Measurements from ENCODE around the gene CSTPP1.

DNA sequence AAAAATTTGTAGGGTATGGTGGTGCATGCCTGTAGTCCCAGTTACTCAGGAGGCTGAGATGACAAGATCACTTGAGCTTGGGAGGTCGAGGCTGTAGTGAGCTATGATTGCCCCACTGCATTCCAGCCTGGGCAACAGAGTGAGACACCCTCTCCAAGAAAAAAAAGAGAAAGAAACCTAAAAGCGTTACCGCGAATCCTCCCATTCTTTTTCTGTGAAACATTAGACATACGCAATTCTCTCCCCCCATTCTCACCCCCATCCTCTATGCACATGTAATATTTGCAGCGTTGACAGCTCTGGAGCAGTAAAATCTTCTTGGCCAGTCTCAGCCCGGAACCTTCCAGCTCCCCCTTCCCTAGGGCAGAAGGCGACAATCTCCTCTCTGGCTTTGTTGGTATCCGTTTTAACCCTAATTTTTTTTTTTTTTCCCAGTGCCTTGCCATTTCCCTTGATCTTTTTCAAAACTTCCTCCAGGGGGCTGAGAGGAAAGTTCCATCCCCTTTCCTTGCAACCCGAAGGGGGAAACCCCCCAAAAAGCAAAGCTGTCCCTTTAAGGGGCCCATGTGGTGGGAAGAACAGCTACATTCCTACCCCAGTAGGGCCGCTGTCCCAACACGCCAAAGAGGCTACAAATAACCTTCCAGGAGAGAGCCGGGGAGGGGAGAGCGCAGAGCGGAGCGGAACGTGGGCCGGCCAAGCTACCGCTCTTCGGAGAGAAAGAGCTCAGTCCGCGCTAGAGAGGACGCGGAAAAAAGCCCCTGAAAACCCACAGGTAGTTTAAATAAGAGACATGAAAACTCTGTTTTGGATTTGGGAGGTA, 20.1 kb upstream of the CSTPP1 start:
- TF ChIP-seq CSDC2 (CRISPR knock-in tag; IDR thresholded peaks at IDR 0.05) = no peak
- TF ChIP-seq ISL1 (CRISPR knock-in tag; IDR thresholded peaks at IDR 0.05) = no peak
- TF ChIP-seq, protein P1, sequence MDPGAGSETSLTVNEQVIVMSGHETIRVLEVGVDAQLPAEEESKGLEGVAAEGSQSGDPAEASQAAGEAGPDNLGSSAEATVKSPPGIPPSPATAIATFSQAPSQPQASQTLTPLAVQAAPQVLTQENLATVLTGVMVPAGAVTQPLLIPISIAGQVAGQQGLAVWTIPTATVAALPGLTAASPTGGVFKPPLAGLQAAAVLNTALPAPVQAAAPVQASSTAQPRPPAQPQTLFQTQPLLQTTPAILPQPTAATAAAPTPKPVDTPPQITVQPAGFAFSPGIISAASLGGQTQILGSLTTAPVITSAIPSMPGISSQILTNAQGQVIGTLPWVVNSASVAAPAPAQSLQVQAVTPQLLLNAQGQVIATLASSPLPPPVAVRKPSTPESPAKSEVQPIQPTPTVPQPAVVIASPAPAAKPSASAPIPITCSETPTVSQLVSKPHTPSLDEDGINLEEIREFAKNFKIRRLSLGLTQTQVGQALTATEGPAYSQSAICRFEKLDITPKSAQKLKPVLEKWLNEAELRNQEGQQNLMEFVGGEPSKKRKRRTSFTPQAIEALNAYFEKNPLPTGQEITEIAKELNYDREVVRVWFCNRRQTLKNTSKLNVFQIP (CRISPR knock-in tag; IDR thresholded peaks at IDR 0.05; ENCODE audit: borderline replicate concordance, low read depth) = no peak
- no peak for TF ChIP-seq TOX (CRISPR knock-in tag; IDR thresholded peaks at IDR 0.05; ENCODE audit: borderline replicate concordance)
- no peak for TF ChIP-seq TCF4 (CRISPR knock-in tag; IDR thresholded peaks at IDR 0.05; ENCODE audit: borderline replicate concordance)
- TF ChIP-seq BACH2 (CRISPR knock-in tag; IDR thresholded peaks at IDR 0.05; ENCODE audit: borderline replicate concordance) = no peak
- no peak for TF ChIP-seq PATZ1 (CRISPR knock-in tag; IDR thresholded peaks at IDR 0.05; ENCODE audit: borderline replicate concordance)
- TF ChIP-seq, protein P2, sequence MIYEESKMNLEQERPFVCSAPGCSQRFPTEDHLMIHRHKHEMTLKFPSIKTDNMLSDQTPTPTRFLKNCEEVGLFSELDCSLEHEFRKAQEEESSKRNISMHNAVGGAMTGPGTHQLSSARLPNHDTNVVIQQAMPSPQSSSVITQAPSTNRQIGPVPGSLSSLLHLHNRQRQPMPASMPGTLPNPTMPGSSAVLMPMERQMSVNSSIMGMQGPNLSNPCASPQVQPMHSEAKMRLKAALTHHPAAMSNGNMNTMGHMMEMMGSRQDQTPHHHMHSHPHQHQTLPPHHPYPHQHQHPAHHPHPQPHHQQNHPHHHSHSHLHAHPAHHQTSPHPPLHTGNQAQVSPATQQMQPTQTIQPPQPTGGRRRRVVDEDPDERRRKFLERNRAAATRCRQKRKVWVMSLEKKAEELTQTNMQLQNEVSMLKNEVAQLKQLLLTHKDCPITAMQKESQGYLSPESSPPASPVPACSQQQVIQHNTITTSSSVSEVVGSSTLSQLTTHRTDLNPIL (CRISPR knock-in tag; IDR thresholded peaks at IDR 0.05; ENCODE audit: low read depth) = no peak
